ENCODE data around the gene TBL1X. TPM values are rescaled to one million over a fixed set of nuclear protein-coding genes. Genes with fewer than 3 reads are reported as not detected.

The TBL1X gene
- total RNA-seq, 1 experiment from 2014 or later: 15.0 TPM

DNA sequence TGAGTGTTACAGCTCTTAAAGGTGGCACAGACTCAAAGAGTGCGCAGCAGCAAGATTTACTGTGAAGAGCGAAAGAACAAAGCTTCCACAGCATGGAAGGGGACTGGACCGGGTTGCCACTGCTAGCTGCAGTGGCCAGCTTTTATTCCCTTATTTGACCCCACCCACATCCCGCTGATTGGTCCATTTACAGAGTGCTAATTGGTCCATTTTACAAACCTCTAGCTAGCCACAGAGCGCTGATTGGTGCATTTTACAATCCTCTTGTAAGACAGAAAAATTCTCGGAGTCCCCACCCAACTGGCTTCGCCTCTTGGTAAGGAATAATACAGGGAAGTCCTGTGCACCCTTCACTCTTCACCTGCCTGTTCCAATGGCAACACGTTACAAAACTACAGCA, 319.5 kb downstream of the TBL1X start:
- no peaks in the 10 kb centered on the region for H3K27me3 Mint-ChIP-seq (ENCODE audit: insufficient read depth, unreplicated experiment)
- H3K4me1 Mint-ChIP-seq (ENCODE audit: insufficient read depth, unreplicated experiment): no peaks in the 10 kb centered on the region
- no peak overlapping the region for H3K4me3 Mint-ChIP-seq (ENCODE audit: unreplicated experiment)
- no peak for DNase-seq (ENCODE audit: unreplicated experiment)
- intact Hi-C loops (cut with micrococcal nuclease): no loop called here
- TF ChIP-seq, protein P1, sequence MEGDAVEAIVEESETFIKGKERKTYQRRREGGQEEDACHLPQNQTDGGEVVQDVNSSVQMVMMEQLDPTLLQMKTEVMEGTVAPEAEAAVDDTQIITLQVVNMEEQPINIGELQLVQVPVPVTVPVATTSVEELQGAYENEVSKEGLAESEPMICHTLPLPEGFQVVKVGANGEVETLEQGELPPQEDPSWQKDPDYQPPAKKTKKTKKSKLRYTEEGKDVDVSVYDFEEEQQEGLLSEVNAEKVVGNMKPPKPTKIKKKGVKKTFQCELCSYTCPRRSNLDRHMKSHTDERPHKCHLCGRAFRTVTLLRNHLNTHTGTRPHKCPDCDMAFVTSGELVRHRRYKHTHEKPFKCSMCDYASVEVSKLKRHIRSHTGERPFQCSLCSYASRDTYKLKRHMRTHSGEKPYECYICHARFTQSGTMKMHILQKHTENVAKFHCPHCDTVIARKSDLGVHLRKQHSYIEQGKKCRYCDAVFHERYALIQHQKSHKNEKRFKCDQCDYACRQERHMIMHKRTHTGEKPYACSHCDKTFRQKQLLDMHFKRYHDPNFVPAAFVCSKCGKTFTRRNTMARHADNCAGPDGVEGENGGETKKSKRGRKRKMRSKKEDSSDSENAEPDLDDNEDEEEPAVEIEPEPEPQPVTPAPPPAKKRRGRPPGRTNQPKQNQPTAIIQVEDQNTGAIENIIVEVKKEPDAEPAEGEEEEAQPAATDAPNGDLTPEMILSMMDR (IDR thresholded peaks at IDR 0.05; ENCODE audit: unreplicated experiment): no peak
- H3K36me3 Mint-ChIP-seq (ENCODE audit: insufficient read depth, unreplicated experiment): no peaks in the 10 kb centered on the region
- CTCF ChIA-PET: interaction anchor here (1.1 kb wide), 1 partner anchor 204 kb away, joined by 3 read pairs; no protein-coding TSS in a partner anchor
- BruUV-seq (replicated peaks): no TSS peak
- POLR2A ChIA-PET: no interaction called here
- H3K27ac Mint-ChIP-seq (ENCODE audit: low read depth, unreplicated experiment): no peak overlapping the region
- no peaks in the 10 kb centered on the region for H3K9me3 Mint-ChIP-seq (ENCODE audit: unreplicated experiment)

DNA sequence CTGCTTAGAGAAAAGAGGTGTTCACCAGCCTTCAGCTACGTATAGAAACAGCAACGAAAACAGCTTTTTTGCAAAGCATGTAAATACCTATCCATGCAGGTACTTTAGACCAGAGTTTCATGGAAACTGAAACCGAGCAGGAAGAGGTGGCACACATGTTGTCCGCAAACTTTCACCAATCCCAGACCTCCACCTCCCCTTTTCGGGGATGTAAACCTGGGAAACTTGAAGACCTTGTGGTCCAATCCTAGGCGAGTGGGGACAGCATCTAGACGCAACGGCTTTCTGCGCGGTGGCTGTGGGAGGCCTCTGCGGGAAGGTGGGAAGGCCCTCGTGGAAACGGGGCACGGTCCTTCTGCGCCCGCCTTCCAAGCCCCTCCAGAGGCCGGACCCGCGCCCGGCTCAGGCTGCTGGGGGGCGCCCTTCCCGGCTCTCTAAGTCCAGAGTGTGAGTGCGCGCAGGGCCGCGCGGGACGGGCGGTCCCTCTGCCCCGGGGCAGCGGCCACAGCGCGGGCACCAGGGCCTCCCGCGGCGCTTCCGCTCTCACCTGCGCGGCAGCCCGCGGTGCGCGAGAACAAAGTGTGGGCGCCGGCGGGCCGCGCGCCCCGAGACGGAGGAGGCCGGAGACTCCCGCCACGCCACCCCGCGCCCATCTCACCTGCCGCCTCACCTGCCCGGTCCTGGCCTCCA, 320.5 kb downstream of the TBL1X start:
- H3K9me3 Mint-ChIP-seq (ENCODE audit: unreplicated experiment): no peaks in the 10 kb centered on the region
- ChIA-PET CTCF (no interaction called here), POLR2A (no interaction called here)
- H3K27ac Mint-ChIP-seq (ENCODE audit: low read depth, unreplicated experiment): no peak overlapping the region
- H3K4me1 Mint-ChIP-seq (ENCODE audit: insufficient read depth, unreplicated experiment): no peaks in the 10 kb centered on the region
- no peak for DNase-seq (ENCODE audit: unreplicated experiment)
- intact Hi-C loops (cut with micrococcal nuclease): no loop called here
- no peaks in the 10 kb centered on the region for H3K36me3 Mint-ChIP-seq (ENCODE audit: insufficient read depth, unreplicated experiment)
- no peak overlapping the region for H3K4me3 Mint-ChIP-seq (ENCODE audit: unreplicated experiment)
- no TSS peak for BruUV-seq (replicated peaks)
- TF ChIP-seq, protein P1 (IDR thresholded peaks at IDR 0.05; ENCODE audit: unreplicated experiment): no peak
- H3K27me3 Mint-ChIP-seq (ENCODE audit: insufficient read depth, unreplicated experiment): no peaks in the 10 kb centered on the region

- POLR2A ChIA-PET: no interaction called here
- CTCF ChIA-PET: interaction anchor here (0.6 kb wide), 1 partner anchor 73 kb away, joined by 4 read pairs; no protein-coding TSS in a partner anchor
- TF ChIP-seq, protein P1 (IDR thresholded peaks at IDR 0.05; ENCODE audit: unreplicated experiment): no peak
- Mint-ChIP-seq H3K4me3 (ENCODE audit: unreplicated experiment) (peak within 1 kb of the TSS; percentile 63), H3K4me1 (ENCODE audit: insufficient read depth, unreplicated experiment) (no peaks in the 10 kb centered on the region), H3K27me3 (ENCODE audit: insufficient read depth, unreplicated experiment) (no peaks in the 10 kb centered on the region), H3K9me3 (ENCODE audit: unreplicated experiment) (no peaks in the 10 kb centered on the region), H3K27ac (ENCODE audit: low read depth, unreplicated experiment) (no peak within 1 kb of the TSS), H3K36me3 (ENCODE audit: insufficient read depth, unreplicated experiment) (no peaks in the 10 kb centered on the region)
- BruUV-seq (replicated peaks): no TSS peak
- intact Hi-C loops (cut with micrococcal nuclease): no loop called here
- no peak for DNase-seq (ENCODE audit: unreplicated experiment)
Observed at GRCh38 chrX:9785944-9786797, 321.3 kb downstream of the TBL1X start, which contains the start of gene SHROOM2. Gene SHROOM2 (plus strand): TSS chrX:9786429. CDS start chrX:9786546, 117 bp downstream.
